ENCODE measurements around the gene CYCS. TPM values are rescaled to one million over a fixed set of nuclear protein-coding genes. Genes with fewer than 3 reads are reported as not detected.

The CYCS gene
- total RNA-seq, 1 experiment from 2014 or later = 224 TPM

DNA sequence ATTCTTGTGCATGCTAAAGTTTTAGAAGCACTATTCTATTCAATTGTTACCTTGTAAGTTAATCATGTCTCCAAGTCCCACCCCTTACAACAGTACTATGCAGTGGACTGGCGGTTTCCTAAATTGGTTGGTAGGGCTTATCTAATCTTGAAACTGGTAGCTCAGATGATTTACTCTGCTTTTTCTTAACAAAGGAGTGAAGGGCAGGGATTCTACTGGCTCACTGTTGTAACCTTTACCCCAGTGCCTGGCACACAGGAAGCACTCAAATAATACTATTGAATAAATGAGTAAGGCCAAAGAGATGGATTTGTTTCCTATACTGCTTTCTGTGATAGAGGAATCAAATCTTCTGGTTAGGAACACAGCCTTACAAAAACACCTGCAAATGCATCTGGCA, 46.0 kb upstream of the CYCS start:
- H3K4me3 ChIP-seq (replicated peaks in 1 of 2; ENCODE audit: low read depth in 1 of 2, low read length in 2 of 2) = no peak overlapping the region
- H3K27me3 ChIP-seq (ENCODE audit: insufficient read depth, low read length) = no peaks in the 10 kb centered on the region
- ChIA-PET CTCF (interaction anchor here (0.8 to 1.8 kb wide), 2 partner anchors 9 to 11 kb away, joined by 3 to 7 read pairs; a partner anchor contains a TSS), POLR2A (no interaction called here), RAD21 (ENCODE audit: low non-redundant PET in 1 of 2, low total read pairs in 2 of 2, uncharacterized antibody in 2 of 2, unreplicated experiment in 2 of 2) (no interaction called here)
- no peak overlapping the region for H3K4me2 ChIP-seq (ENCODE audit: low read length)
- ATAC-seq (no peak), DNase-seq (ENCODE audit: low read depth, low spot score) (no peak)
- H3K4me1 ChIP-seq (ENCODE audit: control insufficient read depth in 1 of 2, insufficient read depth in 2 of 2, low read length in 2 of 2) = no peaks in the 10 kb centered on the region
- no peaks in the 10 kb centered on the region for H3K79me2 ChIP-seq (ENCODE audit: insufficient read depth, low read length)
- H2AFZ ChIP-seq (ENCODE audit: low read depth, low read length, poor library complexity, severe bottlenecking) = no peak overlapping the region
- intact Hi-C loops (cut with micrococcal nuclease) = no loop called here
- no peaks in the 10 kb centered on the region for H4K20me1 ChIP-seq (ENCODE audit: insufficient read depth)
- H3K9me2 ChIP-seq (ENCODE audit: insufficient read depth) = no peaks in the 10 kb centered on the region
- H3K27ac ChIP-seq (ENCODE audit: low read depth, low read length) = no peak overlapping the region
- no TSS peak for BruUV-seq (replicated peaks)
- H3K36me3 ChIP-seq (ENCODE audit: control insufficient read depth in 1 of 2, insufficient read depth in 2 of 2, low read length in 2 of 2) = no peaks in the 10 kb centered on the region
- TF ChIP-seq CBX3 (IDR thresholded peaks at IDR 0.05; ENCODE audit: low read depth) = no peak
- no peak for TF ChIP-seq EZH2 (IDR thresholded peaks at IDR 0.05)
- no peak for TF ChIP-seq CEBPB (IDR thresholded peaks at IDR 0.05; ENCODE audit: low read depth)
- no peak for TF ChIP-seq EZH2phosphoT487 (IDR thresholded peaks at IDR 0.05; ENCODE audit: borderline replicate concordance)
- TF ChIP-seq YY1 (IDR thresholded peaks at IDR 0.05; ENCODE audit: extremely low read depth, insufficient replicate concordance, low read depth, low read length) = no peak
- TF ChIP-seq POLR2AphosphoS5 (IDR thresholded peaks at IDR 0.05; ENCODE audit: low read depth, low read length) = no peak
- H3K9me3 ChIP-seq (ENCODE audit: control insufficient read depth in 1 of 2, insufficient read depth in 1 of 2, low read depth in 1 of 2, low read length in 2 of 2) = no peaks in the 10 kb centered on the region
- H3K9ac ChIP-seq (ENCODE audit: low read length) = no peak overlapping the region

DNA sequence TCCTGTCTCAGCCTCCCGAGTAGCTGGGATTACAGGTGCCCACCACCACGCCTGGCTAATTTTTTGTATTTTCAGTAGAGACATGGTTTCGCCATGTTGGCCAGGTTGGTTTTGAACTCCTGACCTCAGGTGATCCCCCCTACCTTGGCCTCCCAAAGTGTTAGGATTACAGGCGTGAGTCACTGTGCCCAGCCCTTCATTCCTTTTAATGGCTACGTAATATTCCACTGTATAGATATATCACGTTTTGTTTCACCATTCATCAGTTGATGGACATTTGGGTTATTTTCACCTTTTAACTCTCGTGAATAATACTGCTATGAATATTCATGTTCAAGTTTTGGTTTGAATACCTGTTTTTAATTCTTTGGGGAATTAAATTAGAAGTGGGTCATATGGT, 44.6 kb upstream of the CYCS start:
- ATAC-seq = no peak
- no peak overlapping the region for H3K4me3 ChIP-seq (replicated peaks in 1 of 2; ENCODE audit: low read depth in 1 of 2, low read length in 2 of 2)
- H3K4me1 ChIP-seq (ENCODE audit: control insufficient read depth in 1 of 2, insufficient read depth in 2 of 2, low read length in 2 of 2) = no peaks in the 10 kb centered on the region
- CTCF ChIA-PET = no interaction called here
- POLR2A ChIA-PET = no interaction called here
- no peaks in the 10 kb centered on the region for H3K9me3 ChIP-seq (ENCODE audit: control insufficient read depth in 1 of 2, insufficient read depth in 1 of 2, low read depth in 1 of 2, low read length in 2 of 2)
- no peaks in the 10 kb centered on the region for H3K79me2 ChIP-seq (ENCODE audit: insufficient read depth, low read length)
- H3K36me3 ChIP-seq (ENCODE audit: control insufficient read depth in 1 of 2, insufficient read depth in 2 of 2, low read length in 2 of 2) = no peaks in the 10 kb centered on the region
- no peak overlapping the region for H2AFZ ChIP-seq (ENCODE audit: low read depth, low read length, poor library complexity, severe bottlenecking)
- no peaks in the 10 kb centered on the region for H3K9me2 ChIP-seq (ENCODE audit: insufficient read depth)
- intact Hi-C loops (cut with micrococcal nuclease) = no loop called here
- RAD21 ChIA-PET (ENCODE audit: low non-redundant PET in 1 of 2, low total read pairs in 2 of 2, uncharacterized antibody in 2 of 2, unreplicated experiment in 2 of 2) = no interaction called here
- no peaks in the 10 kb centered on the region for H3K27me3 ChIP-seq (ENCODE audit: insufficient read depth, low read length)
- H3K9ac ChIP-seq (ENCODE audit: low read length) = no peak overlapping the region
- H3K4me2 ChIP-seq (ENCODE audit: low read length) = no peak overlapping the region
- no peak for DNase-seq (ENCODE audit: low read depth, low spot score)
- BruUV-seq (replicated peaks) = no TSS peak
- H3K27ac ChIP-seq (ENCODE audit: low read depth, low read length) = no peak overlapping the region
- no peaks in the 10 kb centered on the region for H4K20me1 ChIP-seq (ENCODE audit: insufficient read depth)
- TF ChIP-seq, protein P1, sequence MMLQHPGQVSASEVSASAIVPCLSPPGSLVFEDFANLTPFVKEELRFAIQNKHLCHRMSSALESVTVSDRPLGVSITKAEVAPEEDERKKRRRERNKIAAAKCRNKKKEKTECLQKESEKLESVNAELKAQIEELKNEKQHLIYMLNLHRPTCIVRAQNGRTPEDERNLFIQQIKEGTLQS (IDR thresholded peaks at IDR 0.05) = no peak
- TF ChIP-seq EGR1 (IDR thresholded peaks at IDR 0.05; ENCODE audit: low read depth) (no peak), ELF1 (IDR thresholded peaks at IDR 0.05; ENCODE audit: borderline replicate concordance, low read depth) (no peak), CBX3 (IDR thresholded peaks at IDR 0.05; ENCODE audit: low read depth) (no peak), ZNF274 (IDR thresholded peaks at IDR 0.05; ENCODE audit: low read depth, low read length) (no peak), SRF (IDR thresholded peaks at IDR 0.05; ENCODE audit: low read depth) (no peak), EZH2phosphoT487 (IDR thresholded peaks at IDR 0.05; ENCODE audit: borderline replicate concordance) (no peak), JUND (IDR thresholded peaks at IDR 0.05) (no peak), FOSL1 (IDR thresholded peaks at IDR 0.05; ENCODE audit: low read depth) (no peak)
- TF ChIP-seq, protein P2, sequence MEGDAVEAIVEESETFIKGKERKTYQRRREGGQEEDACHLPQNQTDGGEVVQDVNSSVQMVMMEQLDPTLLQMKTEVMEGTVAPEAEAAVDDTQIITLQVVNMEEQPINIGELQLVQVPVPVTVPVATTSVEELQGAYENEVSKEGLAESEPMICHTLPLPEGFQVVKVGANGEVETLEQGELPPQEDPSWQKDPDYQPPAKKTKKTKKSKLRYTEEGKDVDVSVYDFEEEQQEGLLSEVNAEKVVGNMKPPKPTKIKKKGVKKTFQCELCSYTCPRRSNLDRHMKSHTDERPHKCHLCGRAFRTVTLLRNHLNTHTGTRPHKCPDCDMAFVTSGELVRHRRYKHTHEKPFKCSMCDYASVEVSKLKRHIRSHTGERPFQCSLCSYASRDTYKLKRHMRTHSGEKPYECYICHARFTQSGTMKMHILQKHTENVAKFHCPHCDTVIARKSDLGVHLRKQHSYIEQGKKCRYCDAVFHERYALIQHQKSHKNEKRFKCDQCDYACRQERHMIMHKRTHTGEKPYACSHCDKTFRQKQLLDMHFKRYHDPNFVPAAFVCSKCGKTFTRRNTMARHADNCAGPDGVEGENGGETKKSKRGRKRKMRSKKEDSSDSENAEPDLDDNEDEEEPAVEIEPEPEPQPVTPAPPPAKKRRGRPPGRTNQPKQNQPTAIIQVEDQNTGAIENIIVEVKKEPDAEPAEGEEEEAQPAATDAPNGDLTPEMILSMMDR (IDR thresholded peaks at IDR 0.05 in 2 of 3, conservative IDR thresholded peaks at IDR 0.05 in 1 of 3; ENCODE audit: borderline replicate concordance in 1 of 3, insufficient read depth in 1 of 3, low read depth in 2 of 3, low read length in 2 of 3) = no peak
- TF ChIP-seq, protein P3, sequence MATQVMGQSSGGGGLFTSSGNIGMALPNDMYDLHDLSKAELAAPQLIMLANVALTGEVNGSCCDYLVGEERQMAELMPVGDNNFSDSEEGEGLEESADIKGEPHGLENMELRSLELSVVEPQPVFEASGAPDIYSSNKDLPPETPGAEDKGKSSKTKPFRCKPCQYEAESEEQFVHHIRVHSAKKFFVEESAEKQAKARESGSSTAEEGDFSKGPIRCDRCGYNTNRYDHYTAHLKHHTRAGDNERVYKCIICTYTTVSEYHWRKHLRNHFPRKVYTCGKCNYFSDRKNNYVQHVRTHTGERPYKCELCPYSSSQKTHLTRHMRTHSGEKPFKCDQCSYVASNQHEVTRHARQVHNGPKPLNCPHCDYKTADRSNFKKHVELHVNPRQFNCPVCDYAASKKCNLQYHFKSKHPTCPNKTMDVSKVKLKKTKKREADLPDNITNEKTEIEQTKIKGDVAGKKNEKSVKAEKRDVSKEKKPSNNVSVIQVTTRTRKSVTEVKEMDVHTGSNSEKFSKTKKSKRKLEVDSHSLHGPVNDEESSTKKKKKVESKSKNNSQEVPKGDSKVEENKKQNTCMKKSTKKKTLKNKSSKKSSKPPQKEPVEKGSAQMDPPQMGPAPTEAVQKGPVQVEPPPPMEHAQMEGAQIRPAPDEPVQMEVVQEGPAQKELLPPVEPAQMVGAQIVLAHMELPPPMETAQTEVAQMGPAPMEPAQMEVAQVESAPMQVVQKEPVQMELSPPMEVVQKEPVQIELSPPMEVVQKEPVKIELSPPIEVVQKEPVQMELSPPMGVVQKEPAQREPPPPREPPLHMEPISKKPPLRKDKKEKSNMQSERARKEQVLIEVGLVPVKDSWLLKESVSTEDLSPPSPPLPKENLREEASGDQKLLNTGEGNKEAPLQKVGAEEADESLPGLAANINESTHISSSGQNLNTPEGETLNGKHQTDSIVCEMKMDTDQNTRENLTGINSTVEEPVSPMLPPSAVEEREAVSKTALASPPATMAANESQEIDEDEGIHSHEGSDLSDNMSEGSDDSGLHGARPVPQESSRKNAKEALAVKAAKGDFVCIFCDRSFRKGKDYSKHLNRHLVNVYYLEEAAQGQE (IDR thresholded peaks at IDR 0.05; ENCODE audit: low read depth) = no peak
